CD14-positive monocyte (primary cell): ENCODE measurements around the gene OXSR1. TPM values are rescaled to one million over a fixed set of nuclear protein-coding genes. Genes with fewer than 3 reads are reported as not detected.

Experiments
- DNase-seq, 3 donors: peaks; one replicate each; pipeline ENCODE4 v3.0.0-alpha.2; 2011 to 2022
- H2AFZ ChIP-seq: 2 replicates; pipeline ENCODE4 v1.6.0; 2012; ENCODE audit warnings: mild to moderate bottlenecking, low read depth, low read length, inconsistent platforms; ENCODE audit not compliant: insufficient read depth, poor library complexity, severe bottlenecking
- H3K27ac ChIP-seq, 2 donors: 1 replicate in 1 of 2; 2 replicates in 1 of 2; pipeline ENCODE4 v1.5.1; 2012 to 2013; ENCODE audit warnings: low read length in 2 of 2, control low read depth in 1 of 2, inconsistent platforms in 1 of 2, low read depth in 1 of 2, mild to moderate bottlenecking in 1 of 2
- H3K27me3 ChIP-seq, 2 donors: one replicate each; pipeline versions ENCODE4 v1.6.0 to v1.6.1; 2011 to 2013; ENCODE audit warnings: low read length in 2 of 2; ENCODE audit not compliant: control insufficient read depth in 2 of 2, insufficient read depth in 2 of 2
- H3K36me3 ChIP-seq, 2 donors: replicated peaks in 1 of 2; 1 replicate in 1 of 2; 2 replicates in 1 of 2; pipeline versions ENCODE4 v1.5.1 to v1.6.1; 2012 to 2013; ENCODE audit warnings: low read length in 2 of 2, control low read depth in 1 of 2, inconsistent platforms in 1 of 2, mild to moderate bottlenecking in 1 of 2; ENCODE audit not compliant: insufficient read depth in 2 of 2, control insufficient read depth in 1 of 2
- H3K4me1 ChIP-seq, 2 donors: 1 replicate in 1 of 2; 2 replicates in 1 of 2; pipeline versions ENCODE4 v1.5.1 to v1.6.1; 2012 to 2013; ENCODE audit warnings: low read length in 2 of 2, control low read depth in 1 of 2, inconsistent platforms in 1 of 2, mild to moderate bottlenecking in 1 of 2, moderate library complexity in 1 of 2; ENCODE audit not compliant: insufficient read depth in 2 of 2, control insufficient read depth in 1 of 2
- H3K4me2 ChIP-seq: replicated peaks from 2 replicates; pipeline ENCODE3; 2012; ENCODE audit warnings: low read length, moderate library complexity, mild to moderate bottlenecking; ENCODE audit not compliant: poor library complexity, severe bottlenecking; ENCODE audit errors: extremely low read depth
- H3K4me3 ChIP-seq, 3 experiments: fragments of 200-600 bp in 1 of 3; sonication (generic) in 1 of 3; replicated peaks in 1 of 3; 1 replicate in 2 of 3; 2 replicates in 1 of 3; pipeline ENCODE4 v1.5.1; 2011 to 2013; ENCODE audit warnings: low read length in 3 of 3, mild to moderate bottlenecking in 3 of 3, control low read depth in 2 of 3, low read depth in 2 of 3, inconsistent platforms in 1 of 3, moderate library complexity in 1 of 3
- H3K79me2 ChIP-seq: 2 replicates; pipeline ENCODE4 v1.6.0; 2012; ENCODE audit warnings: mild to moderate bottlenecking, control low read depth, inconsistent platforms, low read length, moderate library complexity; ENCODE audit not compliant: insufficient read depth
- H3K9ac ChIP-seq: 2 replicates; pipeline ENCODE4 v1.6.0; 2017; ENCODE audit warnings: low read length, mild to moderate bottlenecking; ENCODE audit not compliant: insufficient read depth, poor library complexity, severe bottlenecking
- H3K9me3 ChIP-seq, 2 donors: replicated peaks in 1 of 2; 1 replicate in 1 of 2; 2 replicates in 1 of 2; pipeline versions ENCODE4 v1.5.1 to v1.6.1; 2012 to 2013; ENCODE audit warnings: low read length in 2 of 2, control low read depth in 1 of 2; ENCODE audit not compliant: control insufficient read depth in 1 of 2, insufficient read depth in 1 of 2
- H4K20me1 ChIP-seq: 2 replicates; pipeline ENCODE4 v1.6.0; 2012; ENCODE audit warnings: mild to moderate bottlenecking, low read length, control low read depth, moderate library complexity; ENCODE audit not compliant: insufficient read depth
- H3K27ac Mint-ChIP-seq, 7 donors: one replicate each; pipeline ENCODE4 v1.8.0; 2020; ENCODE audit warnings: mild to moderate bottlenecking in 7 of 7, mixed read lengths in 7 of 7, moderate library complexity in 6 of 7, inconsistent platforms in 2 of 7
- H3K27me3 Mint-ChIP-seq, 3 donors: one replicate each; pipeline ENCODE4 v1.8.0; 2021 to 2022; ENCODE audit warnings: low read depth in 3 of 3, mild to moderate bottlenecking in 3 of 3, mixed read lengths in 3 of 3, moderate library complexity in 3 of 3, inconsistent platforms in 1 of 3
- H3K36me3 Mint-ChIP-seq, 2 donors: one replicate each; pipeline ENCODE4 v1.8.0; 2020; ENCODE audit warnings: mixed read lengths in 2 of 2, inconsistent platforms in 1 of 2, mild to moderate bottlenecking in 1 of 2
- H3K4me1 Mint-ChIP-seq: one replicate; pipeline ENCODE4 v1.8.0; 2020; ENCODE audit warnings: mild to moderate bottlenecking, mixed read lengths
- H3K4me3 Mint-ChIP-seq, 2 donors: one replicate each; pipeline ENCODE4 v1.8.0; 2020; ENCODE audit warnings: mild to moderate bottlenecking in 2 of 2, mixed read lengths in 2 of 2, moderate library complexity in 1 of 2
- H3K9me3 Mint-ChIP-seq, 7 donors: one replicate each; pipeline ENCODE4 v1.8.0; 2020 to 2022; ENCODE audit warnings: mixed read lengths in 7 of 7, mild to moderate bottlenecking in 6 of 7, moderate library complexity in 6 of 7, inconsistent platforms in 2 of 7
- CTCF ChIP-seq: fragments of 200-600 bp; IDR thresholded peaks from one replicate; pipeline ENCODE4 v1.8.0; 2022; ENCODE audit warnings: antibody characterized with exemption, mild to moderate bottlenecking
- WGBS: methylation state at CpG from one replicate; pipeline ENCODE4 v1.1.5; 2013; ENCODE audit warnings: missing lambda C conversion rate; ENCODE audit not compliant: insufficient coverage; 5-methylcytosine and 5-hydroxymethylcytosine counted together
- intact Hi-C, 2 donors: fragments of 100-400 bp; cut with micrococcal nuclease; formaldehyde crosslinking; loops; one replicate each; pipeline versions ENCODE4 v1.15.0 to v1.15.1; 2023
- polyA plus RNA-seq, 3 donors: library from polyadenylated mRNA; depleted of rRNA in 1 of 3; unstranded in 2 of 3; stranded (reverse) in 1 of 3; fragments of 300-500 nt in 2 of 3; fragments of >200 nt in 1 of 3; fragmentation: Illumina TruSeq in 2 of 3; gene quantifications; 1 replicate in 2 of 3; 2 replicates in 1 of 3; pipeline ENCODE4 v1.2.3, GENCODE V29; 2012 to 2021

OXSR1 gene
- polyA plus RNA-seq, 3 donors: 9.4 to 20.3 (median 12.3) TPM

- no peaks in the 10 kb centered on the region for H3K27me3 Mint-ChIP-seq
- Histone ChIP-seq H3K9me3 (no peaks in the 10 kb centered on the region), H4K20me1 (no peaks in the 10 kb centered on the region), H3K79me2 (no peaks in the 10 kb centered on the region), H3K27me3 (no peaks in the 10 kb centered on the region), H3K27ac (no peak overlapping the region), H2AFZ (no peak overlapping the region), H3K4me2 (no peak overlapping the region), H3K36me3 (peaks cover 46 to 56% of the 10 kb centered on the region in 2 donors), H3K9ac (no peak overlapping the region), H3K4me3 (no peak overlapping the region), H3K4me1 (no peaks in the 10 kb centered on the region)
- intact Hi-C loops: no loop called here
- H3K36me3 Mint-ChIP-seq: peaks cover 57 to 61% of the 10 kb centered on the region in 2 donors
- peak overlapping the region in 1 of 7 donors; percentile 13 for H3K27ac Mint-ChIP-seq
- TF ChIP-seq CTCF: no peak
- 100% methylated on average over 1 of the region's 1 CpG for WGBS
- no peak overlapping the region for H3K4me3 Mint-ChIP-seq
- H3K9me3 Mint-ChIP-seq: no peaks in the 10 kb centered on the region
- DNase-seq: no peak
- peaks cover 3% of the 10 kb centered on the region for H3K4me1 Mint-ChIP-seq
Observed at GRCh38 chr3:38255627-38256026, 90.3 kb downstream of the OXSR1 start.

- Mint-ChIP-seq H3K4me1 (peaks cover 3% of the 10 kb centered on the region), H3K4me3 (no peak overlapping the region), H3K36me3 (peaks cover 38 to 46% of the 10 kb centered on the region in 2 donors), H3K27me3 (no peaks in the 10 kb centered on the region), H3K27ac (no peak overlapping the region), H3K9me3 (peaks cover 0 to 3% (median 0%) of the 10 kb centered on the region in 7 donors)
- no peaks in the 10 kb centered on the region for H3K4me1 ChIP-seq
- no peak for DNase-seq
- no peak overlapping the region for H3K4me2 ChIP-seq
- H3K4me3 ChIP-seq: no peak overlapping the region
- no peaks in the 10 kb centered on the region for H3K27me3 ChIP-seq
- H3K9ac ChIP-seq: no peak overlapping the region
- no peak for TF ChIP-seq CTCF
- no peaks in the 10 kb centered on the region for H3K79me2 ChIP-seq
- intact Hi-C loops: no loop called here
- peaks cover 26 to 36% of the 10 kb centered on the region in 2 donors for H3K36me3 ChIP-seq
- no peaks in the 10 kb centered on the region for H4K20me1 ChIP-seq
- H3K9me3 ChIP-seq: no peaks in the 10 kb centered on the region
- H2AFZ ChIP-seq: no peak overlapping the region
- H3K27ac ChIP-seq: no peak overlapping the region
- WGBS: no CpG with 5 or more reads among the region's 1 CpG
Observed at GRCh38 chr3:38257583-38257982, 92.2 kb downstream of the OXSR1 start.
